Right cardiac atrium (tissue), 5 donors: ENCODE measurements around the gene HOXB3. TPM values are rescaled to one million over a fixed set of nuclear protein-coding genes. Genes with fewer than 3 reads are reported as not detected.

Source experiments
- ATAC-seq, 2 donors: fragments of 200-7000 bp; cut with Tn5 transposase; one replicate each; pipeline versions ENCODE4 v1.8.0 to v1.9.1; 2020; ENCODE audit warnings: moderate library complexity in 2 of 2, mild to moderate bottlenecking in 1 of 2
- DNase-seq, 3 donors: peaks; one replicate each; pipeline ENCODE4 v3.0.0-alpha.2; 2020
- H3K27ac ChIP-seq: one replicate; pipeline ENCODE4 v1.5.1; 2013; ENCODE audit warnings: mild to moderate bottlenecking, low read length, control low read depth, moderate library complexity
- H3K27me3 ChIP-seq: one replicate; pipeline ENCODE4 v1.6.1; 2013; ENCODE audit not compliant: control insufficient read depth, insufficient read depth
- H3K4me1 ChIP-seq: one replicate; pipeline ENCODE4 v1.6.1; 2013; ENCODE audit warnings: low read length; ENCODE audit not compliant: control insufficient read depth, insufficient read depth
- H3K4me3 ChIP-seq: one replicate; pipeline ENCODE4 v1.5.1; 2013; ENCODE audit warnings: low read length, control low read depth
- H3K9me3 ChIP-seq: one replicate; pipeline ENCODE4 v1.6.1; 2013; ENCODE audit warnings: low read length; ENCODE audit not compliant: control insufficient read depth
- WGBS: extraction: QIAGEN DNeasy Blood & Tissue Kit; methylation state at CpG from one replicate; pipeline ENCODE4 v1.1.7; 2013; 5-methylcytosine and 5-hydroxymethylcytosine counted together
- intact Hi-C, 4 donors: fragments of 100-400 bp; cut with DNase I; formaldehyde crosslinking; loops; one replicate each; pipeline versions ENCODE4 v1.11.0 to v1.14.0; 2022 to 2023
- polyA plus RNA-seq: library from polyadenylated mRNA; stranded (reverse); fragments of 200-250 nt; gene quantifications from one replicate; pipeline ENCODE4 v1.2.3, GENCODE V29; 2013
- total RNA-seq, 4 donors: library from RNA; stranded (reverse); fragmentation: NEBNext Ultra II Directional; extraction: Animal tissue kit (Norgen Biotek cat#: 25700); gene quantifications; one replicate each; pipeline ENCODE4 v1.2.1, GENCODE V29; 2021
- donor health status: healthy with polysubstance abuse.
- donor health status: DM: no; HTN: yes; CAD: no.
- donor health status: DM: no; HTN: no; CAD: no.
- donor health status: DM: no; HTN: yes; CAD: no; lungs with severe emphysema.
- donor health status: DM: yes; HTN: yes; CAD: no.

The HOXB3 gene
- total and polyA plus RNA-seq, 5 donors, result 1.2 to 2.8 (median 2.3) TPM

DNA sequence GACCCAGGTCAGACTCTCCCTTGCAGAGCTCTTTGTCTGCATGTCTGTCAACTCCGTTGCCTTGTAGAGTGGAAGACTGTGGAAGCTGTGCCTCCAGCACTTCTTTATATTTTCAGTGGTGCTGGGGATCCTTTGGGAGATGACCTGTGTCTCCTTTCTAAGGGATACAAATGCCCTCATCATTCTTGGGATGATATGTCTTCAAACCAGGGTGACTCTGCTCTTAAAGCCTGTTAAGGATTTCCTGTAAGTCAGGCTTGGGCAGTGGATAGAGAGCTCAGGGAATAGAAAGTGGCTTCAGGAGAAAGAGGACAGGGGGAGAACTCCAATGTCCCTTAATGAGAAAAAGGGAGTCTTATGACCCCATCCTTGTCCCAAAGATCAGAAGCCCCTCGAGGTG lies 1.5 kb downstream of the HOXB3 start:
- H3K27ac ChIP-seq, result no peak overlapping the region

DNA sequence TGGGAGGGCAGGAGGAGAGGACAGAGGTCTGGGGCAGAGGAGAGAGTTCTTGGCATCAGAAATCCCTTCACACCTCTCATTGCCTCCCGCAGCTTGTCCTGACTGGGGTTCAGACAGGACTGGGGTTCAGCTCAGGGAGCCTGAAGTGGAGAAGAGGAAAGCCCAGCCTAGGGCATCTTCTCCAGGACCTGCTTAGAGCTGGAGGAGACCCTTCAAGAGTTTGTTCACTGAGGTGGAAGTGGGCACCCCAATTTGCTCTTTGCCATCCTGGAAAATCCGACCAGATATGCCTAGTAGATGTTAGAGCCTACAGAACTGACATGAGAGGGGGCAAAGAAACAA lies 2.0 kb downstream of the HOXB3 start:
- Histone ChIP-seq H3K4me3 (no peak overlapping the region), H3K9me3 (no peaks in the 10 kb centered on the region), H3K27me3 (no peaks in the 10 kb centered on the region), H3K27ac (no peak overlapping the region), H3K4me1 (no peaks in the 10 kb centered on the region)
- 64% methylated on average over 2 of the region's 2 CpGs for WGBS
- intact Hi-C loops, result no loop called here
- no peak for DNase-seq
- ATAC-seq, result no peak

More for the DNA sequence above, 1.5 kb downstream of the HOXB3 start:
- ATAC-seq (no peak), DNase-seq (no peak)
- intact Hi-C loops, result no loop called here
- no peaks in the 10 kb centered on the region for H3K27me3 ChIP-seq
- no peaks in the 10 kb centered on the region for H3K4me1 ChIP-seq
- no peaks in the 10 kb centered on the region for H3K9me3 ChIP-seq
- no peak overlapping the region for H3K4me3 ChIP-seq
- 39% methylated on average over 2 of the region's 2 CpGs for WGBS

DNA sequence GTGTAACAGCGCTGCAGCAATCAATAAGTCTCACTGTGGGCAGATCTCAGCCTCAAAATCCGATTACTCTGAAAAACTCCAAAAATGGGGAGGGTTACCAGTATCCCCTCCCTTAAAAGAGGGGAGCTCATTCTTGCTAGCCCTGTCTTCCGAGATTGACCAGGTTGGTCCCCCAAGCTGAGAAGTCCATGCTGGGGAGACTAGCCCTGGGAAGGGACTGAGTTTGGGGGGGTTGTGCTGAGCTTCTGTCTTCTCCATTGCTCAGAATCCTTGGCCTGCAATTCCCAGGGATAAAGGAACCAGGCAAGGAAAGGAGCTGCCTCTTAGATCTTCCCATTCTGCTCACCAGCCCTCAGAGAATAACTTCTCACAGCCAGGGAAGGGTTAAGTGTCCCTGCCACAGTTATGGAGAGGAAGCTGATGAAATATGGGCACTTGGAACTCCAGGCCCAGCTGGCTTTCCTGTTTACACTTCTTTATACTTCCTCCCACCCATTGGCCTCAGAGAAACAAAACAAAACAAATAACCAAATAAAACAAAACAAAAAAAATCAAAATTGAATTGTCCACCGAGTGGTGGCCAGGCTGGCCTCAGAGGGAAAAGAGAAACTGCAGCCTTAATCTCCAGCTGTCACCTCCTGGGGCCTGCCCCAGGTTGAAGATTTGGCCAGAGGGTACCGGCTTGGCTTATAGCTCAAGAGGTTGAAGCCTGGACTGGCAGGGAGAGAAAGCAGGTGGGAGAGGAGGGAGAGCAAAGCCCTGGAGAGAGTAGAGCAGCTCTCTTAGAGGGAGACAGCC lies 2.6 kb downstream of the HOXB3 start:
- H3K9me3 ChIP-seq, result no peaks in the 10 kb centered on the region
- H3K27me3 ChIP-seq, result no peaks in the 10 kb centered on the region
- no peak overlapping the region for H3K27ac ChIP-seq
- H3K4me3 ChIP-seq, result no peak overlapping the region
- no peak for DNase-seq
- 47% methylated on average over 5 of the region's 5 CpGs for WGBS
- intact Hi-C loops, result no loop called here
- no peak for ATAC-seq
- H3K4me1 ChIP-seq, result no peaks in the 10 kb centered on the region

DNA sequence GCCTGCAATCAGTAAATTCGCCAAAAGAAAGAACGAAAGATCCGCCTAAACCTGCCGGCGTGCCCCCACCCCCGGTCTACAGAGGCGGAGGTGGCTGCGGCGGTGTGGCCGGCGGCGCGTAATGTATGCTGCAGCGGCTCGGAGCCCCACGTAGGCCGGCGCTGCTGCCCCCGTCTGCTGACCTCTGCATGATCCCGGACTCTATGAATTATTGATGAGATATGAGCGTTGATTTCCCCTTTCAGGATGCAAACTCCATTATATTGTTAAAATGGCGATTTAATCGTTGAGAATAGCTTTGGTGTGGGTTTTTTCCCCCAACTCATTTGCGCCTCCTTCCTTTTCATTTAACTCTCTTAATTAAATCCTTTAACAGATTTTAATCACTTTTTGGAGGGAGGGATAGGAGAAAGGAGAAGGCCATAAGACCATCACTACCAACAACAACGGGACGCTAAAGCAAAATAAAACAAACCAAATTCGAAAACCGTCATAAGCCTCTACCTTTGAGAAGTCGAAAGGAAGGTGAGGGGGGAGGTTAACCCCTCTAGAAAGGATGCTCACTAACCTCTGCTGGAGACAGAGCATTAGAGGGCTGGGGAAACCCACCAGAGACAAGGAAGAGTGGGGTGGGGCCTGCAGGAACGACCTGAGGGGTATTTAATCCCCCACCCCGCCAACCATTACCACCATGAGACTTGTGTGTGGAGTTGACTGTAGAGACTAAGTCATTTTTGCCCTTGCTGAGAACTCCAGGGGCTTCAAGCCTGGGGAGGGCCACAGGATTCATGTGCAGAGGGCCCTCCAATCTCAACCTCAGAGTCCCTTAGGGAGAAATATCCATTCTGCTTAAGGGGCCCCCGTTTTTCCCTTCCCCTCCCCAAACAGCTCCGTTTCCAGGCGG lies 3.4 kb downstream of the HOXB3 start:
- Histone ChIP-seq H3K4me1 (no peaks in the 10 kb centered on the region), H3K27me3 (no peaks in the 10 kb centered on the region), H3K4me3 (peak overlapping the region; percentile 68), H3K9me3 (no peaks in the 10 kb centered on the region), H3K27ac (no peak overlapping the region)
- 24% methylated on average over 34 of the region's 34 CpGs for WGBS
- intact Hi-C loops, result no loop called here
- no peak for ATAC-seq
- no peak for DNase-seq

DNA sequence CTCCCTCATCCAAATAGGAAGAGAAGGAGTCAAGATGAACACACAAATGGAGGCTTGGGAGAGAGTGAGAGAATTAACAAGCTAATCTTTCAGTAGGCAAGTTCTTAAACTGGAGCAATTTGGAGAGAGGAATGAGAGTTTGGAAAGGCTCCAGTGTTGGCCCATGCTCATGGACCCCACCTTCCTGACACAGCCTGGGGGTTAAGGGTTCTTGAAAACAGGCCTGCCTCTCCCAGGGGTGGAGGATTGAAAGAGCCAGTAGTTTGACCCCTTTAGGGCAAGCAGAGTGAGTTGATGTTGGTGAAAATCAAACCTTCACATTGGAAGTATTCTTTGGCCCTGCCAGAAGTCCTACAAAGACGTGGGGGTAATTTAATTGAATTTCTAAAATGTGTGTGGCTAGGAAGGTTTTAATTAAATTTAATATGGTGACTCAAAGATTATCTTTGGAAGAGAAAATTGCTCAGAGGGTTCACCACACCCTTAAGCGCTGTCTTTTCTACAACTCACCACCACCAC lies 5.8 kb downstream of the HOXB3 start:
- ATAC-seq, result no peak
- H3K4me1 ChIP-seq, result no peaks in the 10 kb centered on the region
- H3K9me3 ChIP-seq, result no peaks in the 10 kb centered on the region
- intact Hi-C loops, result no loop called here
- 44% methylated on average over 2 of the region's 2 CpGs for WGBS
- H3K27ac ChIP-seq, result no peak overlapping the region
- H3K27me3 ChIP-seq, result no peaks in the 10 kb centered on the region
- H3K4me3 ChIP-seq, result peak overlapping the region; percentile 39
- DNase-seq, result no peak

DNA sequence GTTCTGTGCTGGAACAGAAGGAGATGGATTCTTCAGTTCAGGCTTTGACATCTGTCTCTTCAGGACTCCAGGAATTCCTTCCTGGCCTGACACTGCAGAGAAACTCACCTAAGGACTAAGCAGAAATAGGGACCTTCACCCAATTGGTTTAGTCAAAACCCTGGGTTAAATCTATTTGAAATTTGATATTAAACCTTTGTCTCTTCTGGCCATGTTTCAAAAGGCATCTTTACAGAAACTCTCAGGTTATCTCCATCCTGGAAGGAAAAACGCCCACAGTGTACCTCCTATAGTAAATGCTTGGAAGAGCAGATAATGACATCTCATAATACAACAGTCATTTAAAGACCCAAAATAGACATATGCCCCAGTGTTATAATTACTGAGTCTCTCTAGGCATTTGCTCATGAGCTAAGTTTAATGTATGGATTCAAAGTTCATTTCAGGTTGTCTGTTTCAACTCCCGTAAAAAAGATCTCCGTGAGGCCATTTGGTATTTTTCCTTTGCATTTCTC lies 6.3 kb downstream of the HOXB3 start:
- Histone ChIP-seq H3K9me3 (no peaks in the 10 kb centered on the region), H3K4me1 (no peaks in the 10 kb centered on the region), H3K4me3 (no peak overlapping the region), H3K27ac (no peak overlapping the region), H3K27me3 (no peaks in the 10 kb centered on the region)
- ATAC-seq (no peak), DNase-seq (no peak)
- intact Hi-C loops, result no loop called here
- WGBS, result 73% methylated on average over 3 of the region's 3 CpGs

DNA sequence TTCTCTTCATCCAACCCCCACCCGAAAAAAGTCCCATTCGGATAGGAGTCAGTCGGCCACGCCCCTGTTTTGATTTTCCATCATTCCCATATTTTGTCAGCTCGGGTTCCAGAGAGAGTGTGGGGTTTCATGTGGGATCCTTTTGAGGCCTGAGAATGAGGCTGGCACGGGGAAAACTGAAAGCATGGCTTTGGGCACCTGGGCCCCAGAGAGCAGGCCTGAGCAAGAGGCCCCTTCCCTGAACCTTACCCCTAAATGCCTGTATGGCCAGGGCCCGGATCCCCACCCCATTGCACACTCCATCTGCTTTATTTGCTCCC lies 7.3 kb downstream of the HOXB3 start:
- DNase-seq, result no peak
- Histone ChIP-seq H3K27me3 (no peaks in the 10 kb centered on the region), H3K4me1 (no peaks in the 10 kb centered on the region), H3K27ac (no peak overlapping the region), H3K4me3 (peak overlapping the region; percentile 22), H3K9me3 (no peaks in the 10 kb centered on the region)
- intact Hi-C loops, result no loop called here
- WGBS, result 38% methylated on average over 7 of the region's 7 CpGs
- ATAC-seq, result no peak

DNA sequence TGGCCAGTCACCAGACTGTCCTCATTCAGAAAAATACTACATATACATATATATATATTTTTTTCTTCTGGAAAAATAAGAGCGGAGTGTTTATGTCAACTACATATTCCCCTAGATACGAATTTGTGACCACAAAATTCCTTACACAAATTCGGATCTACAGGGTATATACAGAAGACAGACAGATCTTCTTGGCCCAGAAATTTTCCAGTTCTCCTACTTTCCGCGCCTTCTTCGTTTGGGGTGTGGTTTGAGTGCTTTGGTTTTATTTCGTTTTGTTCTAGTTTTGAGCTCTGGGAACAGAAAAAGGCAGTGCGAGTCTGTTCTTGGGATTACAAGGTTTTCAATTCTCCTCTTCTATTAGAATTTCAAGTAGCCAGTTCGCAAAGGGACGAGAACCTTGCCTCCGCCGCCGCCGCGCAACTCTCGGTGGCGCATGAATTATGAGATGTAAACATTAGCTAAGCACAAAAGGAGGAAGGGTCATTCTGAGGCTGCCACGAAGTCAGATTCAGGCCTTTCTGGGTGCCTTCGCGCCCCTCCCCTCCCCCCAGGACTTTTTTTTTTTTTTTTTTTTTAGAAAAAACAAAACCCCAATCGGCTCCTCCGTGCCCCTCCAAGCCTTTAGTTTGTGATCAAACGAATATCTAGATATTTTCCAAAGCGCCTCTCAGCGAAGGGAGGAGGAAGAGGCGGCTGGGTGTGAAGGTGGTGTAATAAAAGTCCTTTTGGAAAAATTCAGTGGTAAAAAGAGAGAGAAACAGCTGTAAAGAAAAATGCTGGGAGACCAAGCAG lies 10.1 kb downstream of the HOXB3 start:
- Histone ChIP-seq H3K4me1 (no peaks in the 10 kb centered on the region), H3K27me3 (no peaks in the 10 kb centered on the region), H3K4me3 (no peak overlapping the region), H3K27ac (no peak overlapping the region), H3K9me3 (no peaks in the 10 kb centered on the region)
- intact Hi-C loops, result loop anchor here in 1 of 4 donors (5.0 kb wide), 1 partner anchor 38 kb away; no protein-coding TSS in a partner anchor
- DNase-seq (no peak), ATAC-seq (no peak)
- 38% methylated on average over 26 of the region's 26 CpGs for WGBS

DNA sequence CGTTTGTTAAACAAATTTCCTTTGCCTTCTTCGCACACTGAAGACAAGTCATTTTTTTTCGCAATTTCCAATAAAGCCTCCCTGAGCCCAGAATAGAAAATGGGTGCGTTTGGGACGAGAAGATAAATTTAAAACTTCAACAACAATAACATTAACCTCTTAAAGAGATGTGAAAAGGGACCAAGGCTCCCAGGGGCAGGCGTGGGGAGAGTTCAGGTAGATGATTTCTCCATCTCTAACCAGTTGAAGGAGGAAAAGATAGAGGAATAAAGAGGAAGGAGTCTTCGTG lies 10.6 kb downstream of the HOXB3 start:
- no peaks in the 10 kb centered on the region for H3K9me3 ChIP-seq
- 31% methylated on average over 7 of the region's 7 CpGs for WGBS
- peak overlapping the region; percentile 78 for H3K4me3 ChIP-seq
- intact Hi-C loops, result loop anchor here in 1 of 4 donors (5.0 kb wide), 1 partner anchor 37 kb away; no protein-coding TSS in a partner anchor
- no peak for ATAC-seq
- DNase-seq, result no peak
- H3K27ac ChIP-seq, result no peak overlapping the region
- H3K4me1 ChIP-seq, result no peaks in the 10 kb centered on the region
- H3K27me3 ChIP-seq, result no peaks in the 10 kb centered on the region

DNA sequence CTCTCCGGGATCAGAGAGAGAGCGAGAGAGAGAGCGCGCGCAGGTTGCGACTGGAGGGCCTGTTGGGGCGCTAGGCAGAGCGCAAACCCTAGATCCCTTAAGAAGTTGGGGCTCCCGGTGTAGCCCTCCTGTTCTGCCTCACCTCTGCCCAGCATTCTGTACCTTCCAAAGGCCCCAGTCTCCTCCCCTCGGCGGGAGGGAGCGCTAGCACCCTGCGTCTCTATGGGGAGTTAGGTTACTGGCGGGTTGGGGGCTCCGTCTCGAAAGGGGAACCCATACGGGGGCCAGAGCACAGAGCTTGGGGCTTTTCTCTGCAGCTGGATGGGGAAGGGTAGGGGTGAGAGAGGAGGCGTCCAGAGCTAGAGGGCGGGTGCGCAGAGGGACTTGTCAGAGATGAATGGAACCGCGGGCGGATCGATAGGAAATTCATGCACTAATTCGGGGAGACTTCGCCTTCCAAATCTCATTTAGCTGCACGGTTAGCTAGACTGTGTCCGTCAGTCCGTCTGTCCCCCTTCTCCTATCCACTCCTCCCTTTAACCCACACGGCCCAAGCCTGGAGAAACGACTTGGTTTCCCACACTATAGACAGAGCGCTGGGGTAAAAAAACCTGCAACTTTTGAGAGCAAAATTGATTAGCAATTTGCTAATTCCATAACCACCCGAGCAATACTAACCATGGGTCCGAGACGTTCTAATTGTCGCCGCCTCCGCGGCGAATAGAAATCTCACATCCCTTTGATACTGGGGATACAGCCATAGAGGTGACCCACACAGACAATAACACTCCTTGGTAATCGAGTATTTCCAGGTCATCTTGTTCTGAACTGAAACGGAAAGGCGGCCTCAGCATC lies 11.2 kb downstream of the HOXB3 start:
- Histone ChIP-seq H3K9me3 (no peaks in the 10 kb centered on the region), H3K4me1 (no peaks in the 10 kb centered on the region), H3K27me3 (no peaks in the 10 kb centered on the region), H3K4me3 (peak overlapping the region; percentile 78), H3K27ac (peak overlapping the region; percentile 77)
- ATAC-seq (peak; percentile 3 to 10), DNase-seq (peak in 2 of 3 donors; percentile 39 to 60)
- intact Hi-C loops, result loop anchor here in 1 of 4 donors (5.0 kb wide), 1 partner anchor 37 kb away; no protein-coding TSS in a partner anchor
- 9% methylated on average over 43 of the region's 43 CpGs for WGBS
